Pons (tissue), 1 donor: Measurements from ENCODE around the gene HLA-F.

ENCODE experiments used
- DNase-seq: peaks from one replicate; pipeline ENCODE4 v3.0.0-alpha.2; 2016; ENCODE audit warnings: low spot score

HLA-F gene

GRCh38 chr6:29744131-29744530 lies 20.9 kb downstream of the HLA-F start:
- no peak for DNase-seq

GRCh38 chr6:29744621-29745020 lies 21.4 kb downstream of the HLA-F start:
- no peak for DNase-seq

GRCh38 chr6:29745386-29745785 lies 22.2 kb downstream of the HLA-F start:
- DNase-seq: no peak

- no peak for DNase-seq
Measured at GRCh38 chr6:29745855-29746449, 22.7 kb downstream of the HLA-F start.

GRCh38 chr6:29746846-29747687 lies 23.8 kb downstream of the HLA-F start:
- DNase-seq: no peak

- DNase-seq: no peak
Measured at GRCh38 chr6:29747688-29748250, 24.5 kb downstream of the HLA-F start.

- DNase-seq: peak; percentile 87
Measured at GRCh38 chr6:29748391-29749307, 25.4 kb downstream of the HLA-F start.

DNA sequence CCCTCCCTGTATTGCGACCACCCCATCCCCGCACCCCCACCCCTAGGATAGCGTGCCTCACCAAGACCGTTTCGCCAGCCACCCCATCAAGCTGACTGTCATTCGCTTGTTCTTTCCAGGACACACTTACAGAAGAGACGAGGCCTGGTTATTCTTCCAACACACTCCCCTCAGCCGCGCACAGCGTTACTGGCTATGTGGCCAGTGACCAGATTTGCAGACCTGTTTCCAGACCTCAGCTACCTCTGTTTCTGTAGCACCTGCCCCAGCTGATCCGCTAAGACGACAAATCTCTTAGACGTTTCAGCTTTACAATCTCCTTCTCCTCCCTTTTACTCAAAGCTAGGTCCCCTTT lies 26.1 kb downstream of the HLA-F start:
- DNase-seq: peak; percentile 14

GRCh38 chr6:29749668-29750067 lies 26.4 kb downstream of the HLA-F start:
- DNase-seq: no peak

- DNase-seq: no peak
Measured at GRCh38 chr6:29750709-29751108, 27.5 kb downstream of the HLA-F start.

DNA sequence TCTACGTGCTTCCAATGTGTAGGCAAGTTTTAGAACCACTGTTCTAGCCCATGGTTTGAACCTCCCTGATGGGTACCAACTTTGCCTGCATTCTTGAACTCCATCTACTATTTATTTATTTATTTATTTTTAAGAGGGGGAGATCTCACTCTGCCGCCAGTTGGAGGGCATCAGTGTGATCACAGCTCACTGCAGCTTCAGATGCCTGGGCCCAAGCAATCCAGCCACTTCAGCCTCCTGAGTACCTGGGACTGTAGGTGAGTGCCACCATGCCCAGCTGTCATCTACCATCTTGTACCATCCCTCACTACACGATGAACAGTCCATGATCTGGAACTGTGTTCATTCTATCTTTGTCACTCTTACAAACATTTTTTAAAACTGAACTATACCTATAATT lies 28.2 kb downstream of the HLA-F start:
- no peak for DNase-seq

GRCh38 chr6:29752451-29753308 lies 29.4 kb downstream of the HLA-F start:
- peak; percentile 80 for DNase-seq

GRCh38 chr6:29753309-29753644 lies 30.0 kb downstream of the HLA-F start:
- DNase-seq: no peak

DNA sequence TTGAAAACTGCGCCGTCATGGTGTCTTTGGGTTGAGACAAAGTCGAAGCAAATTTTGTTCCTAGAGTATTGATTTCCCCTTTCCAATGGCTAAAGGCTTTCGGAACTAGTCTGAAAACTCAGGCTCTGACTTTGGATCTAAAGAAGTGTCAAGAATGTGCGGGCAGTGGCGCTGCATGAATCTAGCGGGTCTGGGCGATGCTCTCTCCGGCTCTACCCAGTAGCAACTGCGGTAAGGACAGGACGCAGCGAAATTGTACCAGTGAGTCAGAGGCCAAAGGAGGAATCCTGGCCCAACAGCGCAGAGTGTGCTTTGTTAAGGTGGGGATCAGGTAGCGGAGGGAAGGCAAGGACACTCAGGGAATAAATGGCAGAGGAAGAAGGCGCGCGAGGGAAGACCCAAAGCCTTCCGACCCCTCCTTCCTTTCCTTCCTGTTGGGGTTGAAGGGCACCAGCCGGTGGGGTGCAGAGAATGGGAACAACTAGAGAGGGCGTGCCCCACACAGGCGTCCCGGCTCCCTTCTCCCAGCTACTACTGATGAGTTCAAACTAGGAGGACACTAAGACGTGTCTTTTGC lies 32.1 kb downstream of the HLA-F start:
- no peak for DNase-seq

DNA sequence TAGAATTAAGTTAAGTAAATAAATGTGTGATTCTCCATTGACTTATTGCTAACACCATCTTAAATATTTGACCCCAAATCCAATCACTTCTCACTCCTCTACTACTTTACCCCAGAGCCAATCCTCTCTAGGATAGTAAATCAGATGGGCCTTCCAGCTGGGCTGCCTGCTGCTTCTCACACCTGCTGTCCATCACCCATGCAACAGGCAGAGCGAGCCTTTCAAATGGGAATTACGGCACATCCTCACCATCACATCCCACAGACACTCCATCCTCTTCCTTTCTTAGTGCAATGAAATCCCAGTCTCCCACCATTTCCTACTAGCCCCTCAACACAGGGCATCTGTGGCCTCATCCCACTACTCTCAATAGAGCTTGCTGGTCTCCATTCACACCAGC lies 34.0 kb downstream of the HLA-F start:
- no peak for DNase-seq

DNA sequence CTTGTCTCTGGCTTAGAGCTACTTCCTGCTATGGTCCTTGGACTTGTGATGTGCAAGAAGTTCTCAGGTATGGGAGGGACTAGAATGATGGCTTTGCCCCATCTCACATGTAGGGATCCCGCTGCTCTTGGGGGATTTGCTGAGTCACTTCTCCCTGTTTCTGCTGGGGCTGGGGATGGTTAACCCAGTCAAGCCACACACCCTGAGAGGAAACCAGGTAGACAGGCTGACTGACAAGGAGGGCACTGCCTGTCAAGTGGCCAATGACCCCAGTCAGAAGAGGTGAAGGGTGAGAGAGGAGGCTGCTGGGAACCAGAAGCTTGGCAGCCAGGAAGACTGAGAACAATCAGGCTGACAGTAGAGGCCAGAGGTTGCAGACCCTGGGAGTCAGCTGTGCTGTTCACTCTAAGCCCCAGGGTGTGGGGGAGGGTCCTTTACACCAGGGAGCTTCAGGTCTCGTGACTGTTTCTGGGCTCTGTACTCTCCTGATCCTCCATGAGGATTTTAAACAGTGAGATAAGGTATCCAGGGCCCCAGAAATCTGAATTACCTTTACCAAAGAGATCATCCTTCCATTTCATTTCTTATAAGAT lies 34.6 kb downstream of the HLA-F start:
- DNase-seq: no peak

GRCh38 chr6:29758761-29759160 lies 35.5 kb downstream of the HLA-F start:
- no peak for DNase-seq

- DNase-seq: no peak
Measured at GRCh38 chr6:29759457-29759856, 36.2 kb downstream of the HLA-F start.

DNA sequence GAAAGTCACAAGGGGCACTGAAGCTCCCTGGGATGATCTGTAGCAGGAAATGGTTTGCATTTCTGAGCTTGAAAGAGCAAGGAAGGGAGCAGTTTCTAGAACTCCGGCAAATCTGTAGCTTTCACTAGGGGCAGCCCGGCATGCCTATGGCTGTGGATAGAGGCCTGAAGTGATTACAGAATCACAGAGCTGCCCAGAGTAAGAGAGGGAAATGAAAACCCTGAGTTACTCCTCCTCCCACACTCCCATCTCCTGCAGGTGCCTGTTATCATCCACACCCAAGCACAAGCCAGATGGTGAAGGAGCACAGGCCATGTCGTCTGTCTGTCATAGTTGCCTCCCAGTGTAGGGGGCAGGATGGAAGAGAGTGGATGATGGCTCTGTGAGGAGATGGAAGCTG lies 37.1 kb downstream of the HLA-F start:
- no peak for DNase-seq

DNA sequence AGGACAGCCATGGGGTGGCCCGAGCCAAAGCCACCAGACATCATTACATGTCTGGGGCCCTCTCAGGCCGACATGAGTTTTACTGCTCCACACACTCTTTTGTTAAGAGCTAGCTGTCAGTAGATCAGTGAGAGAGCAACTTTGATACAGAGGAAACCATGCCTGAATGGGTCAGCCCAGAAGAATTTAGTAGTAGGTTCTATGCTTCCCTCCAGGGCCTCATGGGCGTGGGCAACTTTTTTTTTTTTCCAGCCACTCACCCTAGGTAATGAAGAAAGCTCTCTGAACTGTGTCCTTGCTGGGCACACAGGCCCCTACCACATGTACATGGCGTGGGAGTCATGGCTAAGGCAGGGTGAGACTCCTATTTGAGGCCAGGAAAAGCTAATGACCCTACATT lies 38.8 kb downstream of the HLA-F start:
- DNase-seq: no peak

DNA sequence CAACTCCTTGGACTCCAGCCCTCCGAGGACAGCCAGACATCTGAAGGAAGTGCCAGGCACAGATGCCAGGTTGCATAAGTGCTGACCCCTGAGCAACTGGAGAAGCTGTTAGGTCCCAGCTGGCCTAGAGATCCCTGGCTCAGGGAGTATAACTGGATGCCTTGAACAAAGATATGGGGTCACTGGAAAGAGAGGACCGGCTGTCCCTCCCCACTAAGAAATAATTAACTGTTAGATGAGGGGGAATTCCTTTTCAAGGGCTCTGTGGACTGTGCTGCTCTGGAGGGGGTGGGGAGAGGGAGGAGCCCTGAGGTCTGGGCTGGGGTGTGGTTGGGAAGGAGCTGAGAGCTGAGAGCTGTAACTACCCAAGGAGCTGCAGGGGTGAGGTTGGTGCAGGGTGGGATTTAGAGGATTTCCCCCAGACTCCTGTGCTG lies 39.6 kb downstream of the HLA-F start:
- no peak for DNase-seq
